Fibroblast of lung (primary cell): ENCODE results near the gene BRD7.

Experiments
- EZH2 ChIP-seq: IDR thresholded peaks from 2 replicates; pipeline ENCODE4 v1.5.1; 2012; ENCODE audit warnings: low read length, control low read depth, mild to moderate bottlenecking; ENCODE audit errors: missing control alignments
- TF ChIP-seq, protein P1 (sequence below), 2 donors: IDR thresholded peaks in 1 of 2; conservative IDR thresholded peaks in 1 of 2; 1 replicate in 1 of 2; 2 replicates in 1 of 2; pipeline ENCODE4 v1.5.1; 2011 to 2012; ENCODE audit warnings: low read length in 2 of 2, control low read depth in 1 of 2, inconsistent platforms in 1 of 2, low read depth in 1 of 2, mild to moderate bottlenecking in 1 of 2

DNA sequence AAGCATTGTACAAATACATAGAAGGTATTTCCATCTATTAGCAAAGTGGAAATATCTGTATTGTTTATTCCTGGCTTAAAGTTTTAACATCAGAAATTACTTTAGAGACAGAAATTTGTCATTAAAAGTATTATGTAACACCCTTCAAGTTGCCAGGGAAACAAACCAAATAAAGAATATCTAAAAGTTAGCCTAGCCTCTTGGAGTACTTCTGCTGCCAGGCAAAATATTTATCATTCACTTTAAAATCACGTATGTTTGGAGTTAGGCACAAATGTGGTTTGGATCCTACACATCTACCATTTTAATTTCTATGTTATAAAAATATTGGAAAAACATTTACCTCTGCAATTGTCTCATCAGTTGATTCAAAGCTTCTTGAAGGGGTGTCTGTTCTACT, 14.7 kb downstream of the BRD7 start:
- TF ChIP-seq, protein P1, sequence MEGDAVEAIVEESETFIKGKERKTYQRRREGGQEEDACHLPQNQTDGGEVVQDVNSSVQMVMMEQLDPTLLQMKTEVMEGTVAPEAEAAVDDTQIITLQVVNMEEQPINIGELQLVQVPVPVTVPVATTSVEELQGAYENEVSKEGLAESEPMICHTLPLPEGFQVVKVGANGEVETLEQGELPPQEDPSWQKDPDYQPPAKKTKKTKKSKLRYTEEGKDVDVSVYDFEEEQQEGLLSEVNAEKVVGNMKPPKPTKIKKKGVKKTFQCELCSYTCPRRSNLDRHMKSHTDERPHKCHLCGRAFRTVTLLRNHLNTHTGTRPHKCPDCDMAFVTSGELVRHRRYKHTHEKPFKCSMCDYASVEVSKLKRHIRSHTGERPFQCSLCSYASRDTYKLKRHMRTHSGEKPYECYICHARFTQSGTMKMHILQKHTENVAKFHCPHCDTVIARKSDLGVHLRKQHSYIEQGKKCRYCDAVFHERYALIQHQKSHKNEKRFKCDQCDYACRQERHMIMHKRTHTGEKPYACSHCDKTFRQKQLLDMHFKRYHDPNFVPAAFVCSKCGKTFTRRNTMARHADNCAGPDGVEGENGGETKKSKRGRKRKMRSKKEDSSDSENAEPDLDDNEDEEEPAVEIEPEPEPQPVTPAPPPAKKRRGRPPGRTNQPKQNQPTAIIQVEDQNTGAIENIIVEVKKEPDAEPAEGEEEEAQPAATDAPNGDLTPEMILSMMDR (conservative IDR thresholded peaks at IDR 0.05 in 1 of 2, IDR thresholded peaks at IDR 0.05 in 1 of 2; ENCODE audit: low read depth in 1 of 2, low read length in 2 of 2), result no peak
- TF ChIP-seq EZH2, result no peak
